Measurements from ENCODE around the gene OR51B5. TPM values are rescaled to one million over a fixed set of nuclear protein-coding genes. Genes with fewer than 3 reads are reported as not detected.

OR51B5 gene
- polyA plus RNA-seq, 1 donor from 2014 or later: not detected

DNA sequence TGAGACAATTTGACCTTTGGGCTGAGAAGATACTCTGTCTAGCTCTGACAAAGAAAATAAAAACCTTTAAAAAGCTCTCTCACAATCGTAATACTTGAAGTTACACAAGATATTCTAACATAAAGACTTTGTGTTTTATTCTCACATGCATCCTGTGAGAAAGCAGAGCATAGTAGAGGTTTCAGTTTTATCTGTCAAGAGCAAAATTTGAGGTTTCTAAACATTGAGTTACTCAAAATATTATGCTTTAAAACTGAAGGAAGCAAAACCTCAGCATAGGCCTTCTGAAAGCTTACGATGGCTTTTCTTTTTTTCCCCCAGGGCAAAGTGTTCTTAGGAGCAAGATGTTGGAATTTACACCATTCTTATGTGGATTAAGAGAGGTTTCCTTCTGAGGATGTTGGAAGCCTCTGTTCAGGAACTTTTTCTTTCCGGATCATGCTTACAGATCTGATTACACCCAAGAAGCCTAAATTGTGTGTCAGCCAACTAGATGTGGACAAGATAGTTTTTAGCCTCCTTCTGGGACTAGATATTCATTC, 25.2 kb upstream of the OR51B5 start:
- Histone ChIP-seq H3K79me2 (replicated peaks; ENCODE audit: insufficient read depth, low read length) (no peaks in the 10 kb centered on the region), H3K36me3 (ENCODE audit: insufficient read depth, low read length) (no peaks in the 10 kb centered on the region), H2AFZ (ENCODE audit: low read depth, low read length) (no peak overlapping the region), H3K4me3 (ENCODE audit: low read length) (no peak overlapping the region), H3K27me3 (ENCODE audit: insufficient read depth, low read depth, low read length) (no peaks in the 10 kb centered on the region), H3K9ac (ENCODE audit: low read length) (no peak overlapping the region), H4K20me1 (ENCODE audit: insufficient read depth) (no peaks in the 10 kb centered on the region), H3K9me3 (ENCODE audit: low read length) (peaks cover 3% of the 10 kb centered on the region), H3K27ac (ENCODE audit: low read length) (no peak overlapping the region), H3K9me2 (ENCODE audit: insufficient read depth, low read length) (no peaks in the 10 kb centered on the region), H3K4me2 (ENCODE audit: low read length) (no peak overlapping the region), H3F3A (ENCODE audit: insufficient read depth, low read length, poor library complexity, severe bottlenecking) (no peaks in the 10 kb centered on the region)
- TF ChIP-seq TAF1 (IDR thresholded peaks at IDR 0.05; ENCODE audit: low read depth) (no peak), SMC3 (conservative IDR thresholded peaks at IDR 0.05; ENCODE audit: poor library complexity) (no peak), EZH2 (IDR thresholded peaks at IDR 0.05; ENCODE audit: borderline replicate concordance, insufficient read depth, low read length, poor library complexity, severe bottlenecking) (no peak), MXI1 (conservative IDR thresholded peaks at IDR 0.05; ENCODE audit: poor library complexity, severe bottlenecking) (no peak), EP300 (conservative IDR thresholded peaks at IDR 0.05; ENCODE audit: poor library complexity, severe bottlenecking) (no peak), POLR2AphosphoS5 (IDR thresholded peaks at IDR 0.05) (no peak), RAD21 (conservative IDR thresholded peaks at IDR 0.05) (no peak)
- TF ChIP-seq, protein P1, sequence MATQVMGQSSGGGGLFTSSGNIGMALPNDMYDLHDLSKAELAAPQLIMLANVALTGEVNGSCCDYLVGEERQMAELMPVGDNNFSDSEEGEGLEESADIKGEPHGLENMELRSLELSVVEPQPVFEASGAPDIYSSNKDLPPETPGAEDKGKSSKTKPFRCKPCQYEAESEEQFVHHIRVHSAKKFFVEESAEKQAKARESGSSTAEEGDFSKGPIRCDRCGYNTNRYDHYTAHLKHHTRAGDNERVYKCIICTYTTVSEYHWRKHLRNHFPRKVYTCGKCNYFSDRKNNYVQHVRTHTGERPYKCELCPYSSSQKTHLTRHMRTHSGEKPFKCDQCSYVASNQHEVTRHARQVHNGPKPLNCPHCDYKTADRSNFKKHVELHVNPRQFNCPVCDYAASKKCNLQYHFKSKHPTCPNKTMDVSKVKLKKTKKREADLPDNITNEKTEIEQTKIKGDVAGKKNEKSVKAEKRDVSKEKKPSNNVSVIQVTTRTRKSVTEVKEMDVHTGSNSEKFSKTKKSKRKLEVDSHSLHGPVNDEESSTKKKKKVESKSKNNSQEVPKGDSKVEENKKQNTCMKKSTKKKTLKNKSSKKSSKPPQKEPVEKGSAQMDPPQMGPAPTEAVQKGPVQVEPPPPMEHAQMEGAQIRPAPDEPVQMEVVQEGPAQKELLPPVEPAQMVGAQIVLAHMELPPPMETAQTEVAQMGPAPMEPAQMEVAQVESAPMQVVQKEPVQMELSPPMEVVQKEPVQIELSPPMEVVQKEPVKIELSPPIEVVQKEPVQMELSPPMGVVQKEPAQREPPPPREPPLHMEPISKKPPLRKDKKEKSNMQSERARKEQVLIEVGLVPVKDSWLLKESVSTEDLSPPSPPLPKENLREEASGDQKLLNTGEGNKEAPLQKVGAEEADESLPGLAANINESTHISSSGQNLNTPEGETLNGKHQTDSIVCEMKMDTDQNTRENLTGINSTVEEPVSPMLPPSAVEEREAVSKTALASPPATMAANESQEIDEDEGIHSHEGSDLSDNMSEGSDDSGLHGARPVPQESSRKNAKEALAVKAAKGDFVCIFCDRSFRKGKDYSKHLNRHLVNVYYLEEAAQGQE (IDR thresholded peaks at IDR 0.05; ENCODE audit: borderline replicate concordance): no peak
- TF ChIP-seq, protein P2, sequence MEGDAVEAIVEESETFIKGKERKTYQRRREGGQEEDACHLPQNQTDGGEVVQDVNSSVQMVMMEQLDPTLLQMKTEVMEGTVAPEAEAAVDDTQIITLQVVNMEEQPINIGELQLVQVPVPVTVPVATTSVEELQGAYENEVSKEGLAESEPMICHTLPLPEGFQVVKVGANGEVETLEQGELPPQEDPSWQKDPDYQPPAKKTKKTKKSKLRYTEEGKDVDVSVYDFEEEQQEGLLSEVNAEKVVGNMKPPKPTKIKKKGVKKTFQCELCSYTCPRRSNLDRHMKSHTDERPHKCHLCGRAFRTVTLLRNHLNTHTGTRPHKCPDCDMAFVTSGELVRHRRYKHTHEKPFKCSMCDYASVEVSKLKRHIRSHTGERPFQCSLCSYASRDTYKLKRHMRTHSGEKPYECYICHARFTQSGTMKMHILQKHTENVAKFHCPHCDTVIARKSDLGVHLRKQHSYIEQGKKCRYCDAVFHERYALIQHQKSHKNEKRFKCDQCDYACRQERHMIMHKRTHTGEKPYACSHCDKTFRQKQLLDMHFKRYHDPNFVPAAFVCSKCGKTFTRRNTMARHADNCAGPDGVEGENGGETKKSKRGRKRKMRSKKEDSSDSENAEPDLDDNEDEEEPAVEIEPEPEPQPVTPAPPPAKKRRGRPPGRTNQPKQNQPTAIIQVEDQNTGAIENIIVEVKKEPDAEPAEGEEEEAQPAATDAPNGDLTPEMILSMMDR (IDR thresholded peaks at IDR 0.05; ENCODE audit: poor library complexity, severe bottlenecking): no peak

DNA sequence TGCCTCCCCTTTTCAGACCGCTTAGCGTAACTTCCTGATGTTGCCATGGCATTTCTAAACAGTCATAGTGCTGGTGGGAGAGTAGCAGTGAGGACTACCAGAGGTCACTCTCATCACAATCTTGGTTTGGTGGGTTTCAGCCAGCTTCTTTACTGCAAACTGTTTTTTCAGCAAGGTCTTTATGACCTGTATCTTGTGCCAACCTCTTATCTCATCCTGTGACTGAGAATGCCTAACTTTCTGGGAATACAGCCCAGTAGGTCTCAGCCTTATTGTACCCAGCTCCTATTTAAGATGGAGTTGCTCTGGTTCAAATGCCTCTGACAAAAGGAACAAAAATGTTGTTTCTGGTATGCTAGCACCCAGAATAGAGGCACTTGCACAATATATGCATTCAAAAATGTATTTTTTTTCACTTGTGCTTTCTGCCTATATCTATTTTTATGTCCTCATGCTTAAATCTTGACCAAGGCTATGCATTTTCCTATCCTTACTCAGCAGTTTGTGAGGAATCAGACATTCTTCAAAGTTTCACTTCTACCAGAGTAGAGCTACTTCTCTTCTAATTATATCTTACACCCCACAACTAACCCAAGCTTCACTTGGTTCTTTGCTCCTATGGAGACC, 24.2 kb upstream of the OR51B5 start:
- H3K4me3 ChIP-seq (ENCODE audit: low read length): no peak overlapping the region
- H4K20me1 ChIP-seq (ENCODE audit: insufficient read depth): no peaks in the 10 kb centered on the region
- H3K27ac ChIP-seq (ENCODE audit: low read length): no peak overlapping the region
- H3K79me2 ChIP-seq (replicated peaks; ENCODE audit: insufficient read depth, low read length): no peaks in the 10 kb centered on the region
- H3K4me2 ChIP-seq (ENCODE audit: low read length): no peak overlapping the region
- H3K27me3 ChIP-seq (ENCODE audit: insufficient read depth, low read depth, low read length): no peaks in the 10 kb centered on the region
- H3F3A ChIP-seq (ENCODE audit: insufficient read depth, low read length, poor library complexity, severe bottlenecking): no peaks in the 10 kb centered on the region
- H3K9me3 ChIP-seq (ENCODE audit: low read length): no peaks in the 10 kb centered on the region
- H2AFZ ChIP-seq (ENCODE audit: low read depth, low read length): no peak overlapping the region
- TF ChIP-seq, protein P2 (IDR thresholded peaks at IDR 0.05; ENCODE audit: poor library complexity, severe bottlenecking): no peak
- TF ChIP-seq EP300 (conservative IDR thresholded peaks at IDR 0.05; ENCODE audit: poor library complexity, severe bottlenecking) (no peak), EZH2 (IDR thresholded peaks at IDR 0.05; ENCODE audit: borderline replicate concordance, insufficient read depth, low read length, poor library complexity, severe bottlenecking) (no peak), SMC3 (conservative IDR thresholded peaks at IDR 0.05; ENCODE audit: poor library complexity) (no peak), TAF1 (IDR thresholded peaks at IDR 0.05; ENCODE audit: low read depth) (no peak), POLR2AphosphoS5 (IDR thresholded peaks at IDR 0.05) (no peak), MXI1 (conservative IDR thresholded peaks at IDR 0.05; ENCODE audit: poor library complexity, severe bottlenecking) (no peak), RAD21 (conservative IDR thresholded peaks at IDR 0.05) (no peak)
- TF ChIP-seq, protein P1 (IDR thresholded peaks at IDR 0.05; ENCODE audit: borderline replicate concordance): no peak
- no peaks in the 10 kb centered on the region for H3K9me2 ChIP-seq (ENCODE audit: insufficient read depth, low read length)
- H3K9ac ChIP-seq (ENCODE audit: low read length): no peak overlapping the region
- no peaks in the 10 kb centered on the region for H3K36me3 ChIP-seq (ENCODE audit: insufficient read depth, low read length)

Data from neural cell (in vitro differentiated cells).